Dedifferentiated amniotic fluid mesenchymal stem cell (primary cell): ENCODE measurements around the gene PVALEF.

ENCODE experiments used
- DNase-seq: peaks from one replicate; pipeline ENCODE4 v3.0.0-alpha.2; 2016; ENCODE audit errors: extremely low spot score

The PVALEF gene

GRCh38 chr17:81197409-81197795 lies 32.1 kb downstream of the PVALEF start:
- DNase-seq = no peak

- DNase-seq = no peak
Measured at GRCh38 chr17:81197831-81198490, 32.7 kb downstream of the PVALEF start.

- DNase-seq = no peak
Measured at GRCh38 chr17:81198826-81199481, 33.6 kb downstream of the PVALEF start.

- DNase-seq = no peak
Measured at GRCh38 chr17:81199482-81199830, 34.1 kb downstream of the PVALEF start.

- no peak for DNase-seq
Measured at GRCh38 chr17:81200201-81200600, 34.9 kb downstream of the PVALEF start.

- peak; percentile 55 for DNase-seq
Measured at GRCh38 chr17:81200695-81201580, 35.6 kb downstream of the PVALEF start.

- DNase-seq = no peak
Measured at GRCh38 chr17:81202318-81202717, 37.0 kb downstream of the PVALEF start.

- DNase-seq = no peak
Measured at GRCh38 chr17:81203136-81203535, 37.8 kb downstream of the PVALEF start.

GRCh38 chr17:81204578-81204977 lies 39.3 kb downstream of the PVALEF start:
- no peak for DNase-seq

GRCh38 chr17:81206166-81206565 lies 40.9 kb downstream of the PVALEF start:
- no peak for DNase-seq

GRCh38 chr17:81206657-81207056 lies 41.4 kb downstream of the PVALEF start:
- DNase-seq = no peak

- no peak for DNase-seq
Measured at GRCh38 chr17:81207610-81208581, 42.6 kb downstream of the PVALEF start.

- DNase-seq = no peak
Measured at GRCh38 chr17:81208651-81209050, 43.3 kb downstream of the PVALEF start.

GRCh38 chr17:81209141-81209540 lies 43.8 kb downstream of the PVALEF start:
- no peak for DNase-seq

- DNase-seq = no peak
Measured at GRCh38 chr17:81210466-81210865, 45.2 kb downstream of the PVALEF start.

GRCh38 chr17:81210868-81211267 lies 45.6 kb downstream of the PVALEF start:
- no peak for DNase-seq

- DNase-seq = no peak
Measured at GRCh38 chr17:81212365-81212764, 47.1 kb downstream of the PVALEF start.

GRCh38 chr17:81213978-81214377 lies 48.7 kb downstream of the PVALEF start:
- DNase-seq = no peak

GRCh38 chr17:81217491-81217890 lies 52.2 kb downstream of the PVALEF start:
- no peak for DNase-seq

GRCh38 chr17:81218459-81218858 lies 53.2 kb downstream of the PVALEF start:
- DNase-seq = no peak

GRCh38 chr17:81218991-81219390 lies 53.7 kb downstream of the PVALEF start:
- DNase-seq = no peak
